ENCODE data around the gene UST. TPM values are rescaled to one million over a fixed set of nuclear protein-coding genes. Genes with fewer than 3 reads are reported as not detected.
A peak's percentile ranks its signal among the peaks of the same experiment; 100 is the strongest.

UST gene
- total and polyA plus RNA-seq, 3 donors from 2014 or later, result 14.9 to 16.0 (median 14.9) TPM

DNA sequence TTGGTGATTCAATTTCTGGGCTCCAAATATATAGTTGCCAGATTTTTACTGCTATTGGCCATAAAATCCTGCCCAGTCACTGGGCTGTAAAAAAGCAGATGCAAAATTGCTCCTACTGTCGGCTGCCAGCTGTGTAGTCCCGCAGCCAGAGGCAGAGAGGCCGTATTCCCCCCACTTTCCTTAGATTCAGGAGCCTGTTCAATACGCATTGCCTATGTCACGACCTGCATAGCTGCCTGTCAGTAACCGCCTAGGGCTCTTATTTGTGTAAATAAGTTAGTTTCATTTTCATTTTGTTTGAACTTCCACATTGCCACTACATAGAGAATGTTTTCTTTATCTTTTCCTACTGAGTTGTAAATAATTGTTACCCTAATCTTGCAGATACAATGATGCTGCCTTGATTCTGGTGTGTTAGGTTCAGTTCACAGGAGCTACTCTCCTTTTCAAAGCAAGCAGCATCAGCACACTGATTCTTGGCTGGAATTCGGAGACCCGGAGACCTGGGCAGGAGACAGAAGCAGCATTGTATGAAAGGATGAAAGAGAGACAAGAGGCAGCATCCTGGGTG lies 46.0 kb upstream of the UST start:
- H3K27me3 ChIP-seq, result no peaks in the 10 kb centered on the region
- TF ChIP-seq, protein P1, sequence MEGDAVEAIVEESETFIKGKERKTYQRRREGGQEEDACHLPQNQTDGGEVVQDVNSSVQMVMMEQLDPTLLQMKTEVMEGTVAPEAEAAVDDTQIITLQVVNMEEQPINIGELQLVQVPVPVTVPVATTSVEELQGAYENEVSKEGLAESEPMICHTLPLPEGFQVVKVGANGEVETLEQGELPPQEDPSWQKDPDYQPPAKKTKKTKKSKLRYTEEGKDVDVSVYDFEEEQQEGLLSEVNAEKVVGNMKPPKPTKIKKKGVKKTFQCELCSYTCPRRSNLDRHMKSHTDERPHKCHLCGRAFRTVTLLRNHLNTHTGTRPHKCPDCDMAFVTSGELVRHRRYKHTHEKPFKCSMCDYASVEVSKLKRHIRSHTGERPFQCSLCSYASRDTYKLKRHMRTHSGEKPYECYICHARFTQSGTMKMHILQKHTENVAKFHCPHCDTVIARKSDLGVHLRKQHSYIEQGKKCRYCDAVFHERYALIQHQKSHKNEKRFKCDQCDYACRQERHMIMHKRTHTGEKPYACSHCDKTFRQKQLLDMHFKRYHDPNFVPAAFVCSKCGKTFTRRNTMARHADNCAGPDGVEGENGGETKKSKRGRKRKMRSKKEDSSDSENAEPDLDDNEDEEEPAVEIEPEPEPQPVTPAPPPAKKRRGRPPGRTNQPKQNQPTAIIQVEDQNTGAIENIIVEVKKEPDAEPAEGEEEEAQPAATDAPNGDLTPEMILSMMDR (IDR thresholded peaks at IDR 0.05), result no peak
- TF ChIP-seq POLR2A (IDR thresholded peaks at IDR 0.05), result no peak
- no peak for DNase-seq
- intact Hi-C loops (cut with DNase I; ENCODE audit: low total_unique reads), result no loop called here
- no peaks in the 10 kb centered on the region for H3K9me3 ChIP-seq
- H3K36me3 ChIP-seq (ENCODE audit: low read depth, missing control alignments), result no peaks in the 10 kb centered on the region
- 22 to 46% methylated on average over 8 of the region's 8 CpGs for WGBS, 2 donors
- H3K4me1 ChIP-seq, result peaks cover 8% of the 10 kb centered on the region
- H3K4me3 ChIP-seq, result peak overlapping the region in 1 of 2 donors; percentile 2
- no peak overlapping the region for H3K27ac ChIP-seq

DNA sequence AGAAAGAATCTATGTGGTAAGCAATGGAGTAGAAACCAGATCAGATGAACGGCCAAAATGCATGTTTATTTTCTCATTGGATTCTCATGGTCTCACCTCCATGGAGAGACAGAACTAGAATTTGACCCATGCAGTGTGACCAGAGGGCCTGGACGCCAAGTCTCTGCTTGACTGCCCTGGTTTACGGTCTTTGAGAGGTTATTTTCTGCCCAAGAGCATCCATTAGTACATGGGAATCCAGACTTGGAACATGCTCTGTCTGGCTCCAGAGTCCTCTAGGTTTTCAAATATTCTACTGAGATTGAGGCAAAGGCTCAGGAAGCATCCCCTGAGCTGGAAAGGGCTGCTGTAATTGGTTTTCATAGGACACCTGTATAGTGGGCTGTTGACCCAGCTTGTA lies 45.5 kb upstream of the UST start:
- no peaks in the 10 kb centered on the region for H3K27me3 ChIP-seq
- 63 to 77% methylated on average over 3 of the region's 3 CpGs for WGBS, 2 donors
- TF ChIP-seq, protein P1 (IDR thresholded peaks at IDR 0.05), result no peak
- TF ChIP-seq POLR2A (IDR thresholded peaks at IDR 0.05), result no peak
- DNase-seq, result no peak
- no peak overlapping the region for H3K4me3 ChIP-seq
- H3K27ac ChIP-seq, result no peak overlapping the region
- peaks cover 8% of the 10 kb centered on the region for H3K4me1 ChIP-seq
- intact Hi-C loops (cut with DNase I; ENCODE audit: low total_unique reads), result no loop called here
- no peaks in the 10 kb centered on the region for H3K9me3 ChIP-seq
- H3K36me3 ChIP-seq (ENCODE audit: low read depth, missing control alignments), result no peaks in the 10 kb centered on the region

DNA sequence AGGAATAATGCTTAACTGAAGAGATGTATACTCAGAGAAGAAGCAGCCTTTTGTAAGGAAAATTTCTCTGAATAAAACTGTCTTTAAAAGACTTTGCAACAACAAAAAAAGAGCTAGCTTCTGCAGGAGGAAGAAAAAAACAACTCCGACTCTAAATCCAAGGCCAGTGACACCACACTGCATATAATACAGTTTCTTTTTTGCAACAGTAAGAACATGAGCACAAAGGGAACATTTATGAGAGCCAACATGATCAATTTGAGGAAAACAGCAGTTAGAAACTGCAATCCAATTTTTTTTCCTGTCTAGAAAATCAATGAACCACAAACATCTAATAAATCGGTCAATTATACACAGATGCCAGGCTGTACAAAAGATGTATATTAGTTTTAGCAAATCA lies 42.9 kb upstream of the UST start:
- WGBS, 2 donors, result 35 to 40% methylated on average over 2 of the region's 2 CpGs
- peak overlapping the region in 1 of 2 donors; percentile 28 for H3K27ac ChIP-seq
- H3K4me1 ChIP-seq, result peaks cover 8% of the 10 kb centered on the region
- intact Hi-C loops (cut with DNase I; ENCODE audit: low total_unique reads), result no loop called here
- DNase-seq, result no peak
- H3K27me3 ChIP-seq, result no peaks in the 10 kb centered on the region
- H3K4me3 ChIP-seq, result no peak overlapping the region
- no peaks in the 10 kb centered on the region for H3K9me3 ChIP-seq
- no peaks in the 10 kb centered on the region for H3K36me3 ChIP-seq (ENCODE audit: low read depth, missing control alignments)
- TF ChIP-seq, protein P1 (IDR thresholded peaks at IDR 0.05), result no peak
- no peak for TF ChIP-seq POLR2A (IDR thresholded peaks at IDR 0.05)

DNA sequence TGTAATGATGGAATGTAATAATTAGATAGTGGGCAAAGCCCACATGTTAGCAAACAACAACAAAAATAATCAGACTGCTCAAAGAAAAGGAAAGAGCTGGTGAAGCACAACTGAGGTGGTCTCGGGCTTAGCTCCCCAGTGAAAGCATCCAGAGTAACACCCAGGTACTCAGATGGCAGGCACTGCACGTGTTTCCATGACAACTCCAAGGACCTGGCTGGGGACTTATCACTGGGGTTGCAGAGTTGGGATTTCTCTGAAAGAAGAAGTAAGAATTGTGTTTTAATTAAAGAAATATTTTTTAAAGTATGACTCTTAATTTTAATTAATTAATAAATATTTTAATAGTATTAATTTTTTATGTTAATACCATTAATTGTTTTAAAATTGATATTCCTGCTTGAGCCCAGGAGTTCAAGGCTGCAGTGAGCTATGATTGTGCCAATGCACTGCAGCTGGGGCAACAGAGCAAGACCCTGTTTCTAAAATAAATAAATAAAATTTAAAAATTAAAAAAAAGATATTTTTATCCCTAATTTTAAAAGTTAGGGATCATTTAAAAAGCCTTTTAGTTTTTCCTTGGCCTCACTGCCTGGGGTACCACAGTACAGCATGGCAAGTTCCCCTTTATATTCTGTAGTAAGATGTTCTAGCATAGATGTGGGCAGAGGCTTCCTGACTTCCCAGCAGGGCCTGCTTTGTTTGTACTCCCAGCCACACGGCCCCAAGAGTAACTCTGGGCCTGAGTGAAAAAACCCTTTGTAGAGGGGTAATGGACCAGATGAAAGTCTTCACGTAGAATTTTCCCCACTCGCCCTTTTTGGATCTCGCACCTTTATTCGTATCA lies 42.2 kb upstream of the UST start:
- intact Hi-C loops (cut with DNase I; ENCODE audit: low total_unique reads), result no loop called here
- H3K4me3 ChIP-seq, result no peak overlapping the region
- H3K4me1 ChIP-seq, result peaks cover 7% of the 10 kb centered on the region
- 77 to 80% methylated on average over 7 of the region's 7 CpGs for WGBS, 2 donors
- H3K27ac ChIP-seq, result peak overlapping the region in 1 of 2 donors; percentile 28
- no peaks in the 10 kb centered on the region for H3K36me3 ChIP-seq (ENCODE audit: low read depth, missing control alignments)
- TF ChIP-seq, protein P1 (IDR thresholded peaks at IDR 0.05), result no peak
- no peak for TF ChIP-seq POLR2A (IDR thresholded peaks at IDR 0.05)
- H3K27me3 ChIP-seq, result no peaks in the 10 kb centered on the region
- DNase-seq, result no peak
- H3K9me3 ChIP-seq, result no peaks in the 10 kb centered on the region
